ENCODE measurements around the gene DEGS2.
"Not testable (repeated sequence)": the region's sequence is repeated elsewhere in the genome, so short reads cannot be mapped to it uniquely, and the experiment has no call there.

DNA sequence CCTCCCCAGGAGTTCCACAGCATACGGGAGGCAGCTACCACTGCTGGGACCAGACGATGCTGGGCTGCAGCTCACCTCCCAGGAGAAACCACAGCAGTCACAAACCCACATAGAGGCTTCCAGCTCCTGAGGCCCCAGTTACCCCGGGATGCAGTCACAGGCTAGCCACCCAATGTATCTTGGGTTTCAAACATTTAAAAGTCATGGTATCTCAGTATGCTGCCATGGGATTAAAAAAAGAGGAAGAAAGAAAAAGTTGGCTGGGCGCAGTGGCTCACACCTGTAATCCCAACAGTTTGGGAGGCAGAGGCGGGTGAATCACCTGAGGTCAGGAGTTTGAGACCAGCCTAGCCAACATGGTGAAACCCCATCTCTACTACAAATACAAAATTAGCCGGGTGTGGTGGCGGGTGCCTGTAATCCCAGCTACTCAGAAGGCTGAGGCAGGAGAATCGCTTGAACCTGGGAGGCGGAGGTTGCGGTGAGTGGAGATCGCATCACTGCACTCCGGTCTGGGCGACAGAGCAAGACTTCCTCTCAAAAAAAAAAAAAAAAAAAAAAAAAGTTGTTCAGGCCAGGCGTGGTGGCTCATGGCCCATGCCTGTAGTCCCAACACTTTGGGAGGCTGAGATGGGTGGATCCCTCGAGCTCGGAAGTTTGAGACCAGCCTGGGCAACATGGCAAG, 1.8 kb downstream of the DEGS2 start:
- not testable (repeated sequence) for TF ChIP-seq CTCF (IDR thresholded peaks at IDR 0.05); RELA (CRISPR knock-in tag; IDR thresholded peaks at IDR 0.05; ENCODE audit: borderline replicate concordance); STAT6 (CRISPR knock-in tag; conservative IDR thresholded peaks at IDR 0.05; ENCODE audit: low read depth); IRF1 (CRISPR knock-in tag; IDR thresholded peaks at IDR 0.05); CREB1 (CRISPR knock-in tag; IDR thresholded peaks at IDR 0.05)
- TF ChIP-seq, protein P1, sequence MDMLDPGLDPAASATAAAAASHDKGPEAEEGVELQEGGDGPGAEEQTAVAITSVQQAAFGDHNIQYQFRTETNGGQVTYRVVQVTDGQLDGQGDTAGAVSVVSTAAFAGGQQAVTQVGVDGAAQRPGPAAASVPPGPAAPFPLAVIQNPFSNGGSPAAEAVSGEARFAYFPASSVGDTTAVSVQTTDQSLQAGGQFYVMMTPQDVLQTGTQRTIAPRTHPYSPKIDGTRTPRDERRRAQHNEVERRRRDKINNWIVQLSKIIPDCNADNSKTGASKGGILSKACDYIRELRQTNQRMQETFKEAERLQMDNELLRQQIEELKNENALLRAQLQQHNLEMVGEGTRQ (CRISPR knock-in tag; IDR thresholded peaks at IDR 0.05) = not testable (repeated sequence)

Data from WTC11 (cell line).